ENCODE results near the gene CLTA. TPM values are rescaled to one million over a fixed set of nuclear protein-coding genes. Genes with fewer than 3 reads are reported as not detected.
A peak's percentile ranks its signal among the peaks of the same experiment; 100 is the strongest.
"Not testable (repeated sequence)": the region's sequence is repeated elsewhere in the genome, so short reads cannot be mapped to it uniquely, and the experiment has no call there.

The CLTA gene
- total RNA-seq, 1 donor from 2014 or later: 60.4 TPM

DNA sequence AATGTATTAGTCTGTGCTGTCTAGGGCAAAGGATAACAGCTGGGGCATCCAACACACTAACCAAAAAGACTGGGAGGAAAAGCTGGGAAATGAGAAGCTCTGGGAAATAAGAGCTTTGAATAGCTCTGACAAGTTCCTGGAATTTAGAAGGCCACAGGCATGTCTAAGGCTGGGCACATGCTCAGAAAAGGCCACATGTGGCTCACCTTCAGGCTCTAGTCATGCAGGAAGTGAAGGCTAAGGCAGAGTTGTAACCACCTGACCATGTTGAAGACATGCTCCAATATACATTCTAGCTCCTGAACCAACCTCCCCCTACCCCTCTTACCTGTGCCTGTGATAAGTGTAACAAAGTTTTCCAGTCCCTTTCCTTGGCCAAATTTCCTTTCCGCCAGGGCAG is 31.7 kb downstream of the CLTA start:
- H3K27me3 ChIP-seq (ENCODE audit: low read depth): no peaks in the 10 kb centered on the region
- no peak for DNase-seq
- peaks cover 96% of the 10 kb centered on the region for H3K36me3 ChIP-seq
- H3K27ac ChIP-seq (replicated peaks): no peak overlapping the region
- intact Hi-C loops (cut with micrococcal nuclease): no loop called here
- peaks cover 7% of the 10 kb centered on the region for H3K9me3 ChIP-seq (replicated peaks)
- TF ChIP-seq, protein P1, sequence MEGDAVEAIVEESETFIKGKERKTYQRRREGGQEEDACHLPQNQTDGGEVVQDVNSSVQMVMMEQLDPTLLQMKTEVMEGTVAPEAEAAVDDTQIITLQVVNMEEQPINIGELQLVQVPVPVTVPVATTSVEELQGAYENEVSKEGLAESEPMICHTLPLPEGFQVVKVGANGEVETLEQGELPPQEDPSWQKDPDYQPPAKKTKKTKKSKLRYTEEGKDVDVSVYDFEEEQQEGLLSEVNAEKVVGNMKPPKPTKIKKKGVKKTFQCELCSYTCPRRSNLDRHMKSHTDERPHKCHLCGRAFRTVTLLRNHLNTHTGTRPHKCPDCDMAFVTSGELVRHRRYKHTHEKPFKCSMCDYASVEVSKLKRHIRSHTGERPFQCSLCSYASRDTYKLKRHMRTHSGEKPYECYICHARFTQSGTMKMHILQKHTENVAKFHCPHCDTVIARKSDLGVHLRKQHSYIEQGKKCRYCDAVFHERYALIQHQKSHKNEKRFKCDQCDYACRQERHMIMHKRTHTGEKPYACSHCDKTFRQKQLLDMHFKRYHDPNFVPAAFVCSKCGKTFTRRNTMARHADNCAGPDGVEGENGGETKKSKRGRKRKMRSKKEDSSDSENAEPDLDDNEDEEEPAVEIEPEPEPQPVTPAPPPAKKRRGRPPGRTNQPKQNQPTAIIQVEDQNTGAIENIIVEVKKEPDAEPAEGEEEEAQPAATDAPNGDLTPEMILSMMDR (IDR thresholded peaks at IDR 0.05; ENCODE audit: borderline replicate concordance): no peak
- H3K4me3 ChIP-seq: no peak overlapping the region
- peaks cover 8% of the 10 kb centered on the region for H3K4me1 ChIP-seq

DNA sequence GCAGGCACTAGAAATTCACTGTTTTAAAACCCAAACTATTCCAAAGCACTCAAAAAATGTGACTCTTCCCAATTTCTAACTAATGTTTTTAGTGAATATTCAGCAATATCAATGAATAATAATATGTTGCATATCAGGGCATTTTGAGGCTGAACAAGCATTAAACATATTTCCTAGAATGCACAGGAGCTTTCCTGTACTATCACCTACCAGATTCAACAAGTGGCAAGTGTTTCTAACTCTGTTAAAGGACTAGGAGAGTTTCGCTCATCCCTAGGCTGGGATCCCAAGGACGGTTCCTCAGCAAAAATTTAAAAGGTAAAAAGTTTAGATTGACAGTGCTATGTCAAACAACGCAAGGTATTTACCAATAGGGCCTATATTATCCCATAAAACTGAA is 46.5 kb downstream of the CLTA start:
- Histone ChIP-seq H3K4me3 (no peak overlapping the region), H3K4me1 (no peaks in the 10 kb centered on the region), H3K27ac (replicated peaks) (no peak overlapping the region), H3K36me3 (peaks cover 51% of the 10 kb centered on the region), H3K9me3 (replicated peaks) (no peaks in the 10 kb centered on the region), H3K27me3 (ENCODE audit: low read depth) (no peaks in the 10 kb centered on the region)
- no peak for DNase-seq
- intact Hi-C loops (cut with micrococcal nuclease): no loop called here
- TF ChIP-seq, protein P1 (IDR thresholded peaks at IDR 0.05; ENCODE audit: borderline replicate concordance): no peak

DNA sequence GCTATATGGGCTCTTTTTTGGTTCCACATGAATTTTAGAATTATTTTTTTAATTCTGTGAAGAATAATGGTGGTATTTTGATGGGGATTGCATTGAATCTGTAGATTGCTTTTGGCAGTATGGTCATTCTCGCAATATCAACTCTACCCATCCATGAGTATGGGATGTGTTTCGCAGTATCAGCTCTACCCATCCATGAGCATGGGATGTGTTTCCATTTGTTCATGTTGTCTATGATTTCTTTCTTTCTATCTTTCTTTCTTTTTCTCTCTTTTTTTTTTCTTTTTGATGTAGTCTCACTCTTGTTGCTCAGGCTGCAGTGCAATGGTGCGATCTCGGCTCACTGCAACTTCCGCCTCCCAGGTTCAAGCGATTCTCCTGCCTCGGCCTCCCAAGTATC is 48.5 kb downstream of the CLTA start:
- H3K27me3 ChIP-seq (ENCODE audit: low read depth); H3K9me3 ChIP-seq (replicated peaks); H3K4me3 ChIP-seq; intact Hi-C loops (cut with micrococcal nuclease); H3K27ac ChIP-seq (replicated peaks); DNase-seq; H3K4me1 ChIP-seq: not testable (repeated sequence)
- H3K36me3 ChIP-seq: peaks cover 51% of the 10 kb centered on the region

- intact Hi-C loops (cut with micrococcal nuclease); H3K27me3 ChIP-seq (ENCODE audit: low read depth); DNase-seq; H3K4me1 ChIP-seq; H3K4me3 ChIP-seq; H3K9me3 ChIP-seq (replicated peaks); H3K27ac ChIP-seq (replicated peaks): not testable (repeated sequence)
- peaks cover 54% of the 10 kb centered on the region for H3K36me3 ChIP-seq
Measured at GRCh38 chr9:36239675-36240074, 49.0 kb downstream of the CLTA start.

DNA sequence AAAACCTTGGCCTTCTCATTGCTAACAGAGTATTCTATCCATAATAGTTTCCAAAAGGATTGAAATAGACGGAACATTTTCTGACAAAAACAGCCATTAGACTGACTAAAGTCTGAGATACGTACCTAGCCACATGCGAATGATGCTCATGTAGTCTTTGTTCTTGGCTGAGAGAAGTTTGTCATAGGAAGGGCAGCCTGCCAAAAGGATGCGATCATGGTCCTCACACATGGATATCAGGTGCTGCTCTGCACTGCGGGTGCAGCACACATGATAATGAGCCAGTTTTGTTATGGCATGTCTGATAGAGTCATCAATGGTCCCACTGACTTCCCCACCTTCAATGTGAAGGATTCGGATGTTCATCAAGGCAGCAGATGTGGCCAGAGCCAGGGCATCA is 55.2 kb downstream of the CLTA start:
- DNase-seq: no peak
- no peak overlapping the region for H3K4me3 ChIP-seq
- H3K4me1 ChIP-seq: peaks cover 18% of the 10 kb centered on the region
- H3K27ac ChIP-seq (replicated peaks): no peak overlapping the region
- H3K9me3 ChIP-seq (replicated peaks): no peaks in the 10 kb centered on the region
- peaks cover 65% of the 10 kb centered on the region for H3K36me3 ChIP-seq
- H3K27me3 ChIP-seq (ENCODE audit: low read depth): no peaks in the 10 kb centered on the region
- TF ChIP-seq, protein P1 (IDR thresholded peaks at IDR 0.05; ENCODE audit: borderline replicate concordance): no peak
- intact Hi-C loops (cut with micrococcal nuclease): loop anchor here (5.0 kb wide), 1 partner anchor 81 kb away; no protein-coding TSS in a partner anchor

GRCh38 chr9:36247356-36247755 is 56.6 kb downstream of the CLTA start:
- Histone ChIP-seq H3K36me3 (peaks cover 52% of the 10 kb centered on the region), H3K27ac (replicated peaks) (no peak overlapping the region), H3K27me3 (ENCODE audit: low read depth) (no peaks in the 10 kb centered on the region), H3K4me3 (no peak overlapping the region), H3K9me3 (replicated peaks) (no peaks in the 10 kb centered on the region), H3K4me1 (peaks cover 20% of the 10 kb centered on the region)
- no peak for DNase-seq
- TF ChIP-seq, protein P1 (IDR thresholded peaks at IDR 0.05; ENCODE audit: borderline replicate concordance): no peak
- intact Hi-C loops (cut with micrococcal nuclease): loop anchor here (5.0 kb wide), 1 partner anchor 80 kb away; no protein-coding TSS in a partner anchor

GRCh38 chr9:36248061-36248460 is 57.3 kb downstream of the CLTA start:
- H3K9me3 ChIP-seq (replicated peaks); H3K27me3 ChIP-seq (ENCODE audit: low read depth); DNase-seq; H3K4me3 ChIP-seq; H3K27ac ChIP-seq (replicated peaks): not testable (repeated sequence)
- intact Hi-C loops (cut with micrococcal nuclease): loop anchor here (5.0 kb wide), 1 partner anchor 79 kb away; no protein-coding TSS in a partner anchor
- H3K4me1 ChIP-seq: peaks cover 20% of the 10 kb centered on the region
- peaks cover 46% of the 10 kb centered on the region for H3K36me3 ChIP-seq
- TF ChIP-seq, protein P1 (IDR thresholded peaks at IDR 0.05; ENCODE audit: borderline replicate concordance): peak; percentile 47

All from left ventricle myocardium inferior (tissue), 1 donor.